GM12878 (cell line): ENCODE data around the gene IRF4. TPM values are rescaled to one million over a fixed set of nuclear protein-coding genes. Genes with fewer than 3 reads are reported as not detected.

Experiments
- ATAC-seq: fragments of 200-7000 bp; cut with Tn5 transposase; 3 replicates; pipeline ENCODE4 v1.9.1; 2020; ENCODE audit warnings: mild to moderate bottlenecking, moderate library complexity
- BruUV-seq: library from RNA; stranded (reverse); fragments of 400-500 nt; replicated peaks from 2 replicates; lab custom pipeline; 2021; lab: Mats Ljungman, UMichigan
- CTCF ChIA-PET: fragments of 300-600 bp; sonication (Branson Sonifier 250); formaldehyde crosslinking; extraction: SDS; loops from one replicate; lab custom pipeline; 2021; ENCODE audit warnings: inconsistent platforms; lab: Yijun Ruan, JAX
- POLR2A ChIA-PET: fragments of 350-600 bp; formaldehyde crosslinking; extraction: SDS; loops from one replicate; lab custom pipeline; 2021; ENCODE audit warnings: inconsistent platforms; lab: Charles Lee
- RAD21 ChIA-PET: fragments of 300-600 bp; sonication (Branson Sonifier 250); formaldehyde crosslinking; loops from one replicate; lab custom pipeline; 2023; ENCODE audit warnings: antibody characterized with exemption; ENCODE audit not compliant: unreplicated experiment; lab: Charles Lee
- SMC1A ChIA-PET: fragments of 300-600 bp; sonication (Branson Sonifier 250); formaldehyde crosslinking; loops from one replicate; lab custom pipeline; 2023; ENCODE audit not compliant: unreplicated experiment, uncharacterized antibody; lab: Charles Lee
- DNase-seq: peaks from one replicate; pipeline ENCODE4 v3.0.0-alpha.2; 2011; ENCODE audit warnings: low read depth, low spot score
- FAIRE-seq: peaks from 3 replicates; lab custom pipeline; 2011; peaks lifted over from hg19 to GRCh38; lab: Jason Lieb, UNC
- H2AFZ ChIP-seq: 2 replicates; pipeline ENCODE4 v1.6.0; 2011; ENCODE audit warnings: low read depth, low read length, control low read depth; ENCODE audit not compliant: control insufficient read depth
- H3K27ac ChIP-seq: 2 replicates; pipeline ENCODE4 v1.5.1; 2011; ENCODE audit warnings: control low read depth; ENCODE audit not compliant: control insufficient read depth, insufficient read depth
- H3K27me3 ChIP-seq, 2 experiments: replicated peaks in 1 of 2; 2 replicates each; pipeline versions ENCODE4 v1.6.0 to v1.6.1; 2011; ENCODE audit warnings: low read length in 1 of 2; ENCODE audit not compliant: control insufficient read depth in 2 of 2, insufficient read depth in 2 of 2
- H3K36me3 ChIP-seq, 2 experiments: 2 replicates each; pipeline ENCODE4 v1.5.1; 2011; ENCODE audit warnings: low read length in 1 of 2; ENCODE audit not compliant: control insufficient read depth in 2 of 2, insufficient read depth in 2 of 2
- H3K4me1 ChIP-seq: 2 replicates; pipeline ENCODE4 v1.6.1; 2011; ENCODE audit warnings: mild to moderate bottlenecking, low read length, moderate library complexity, mixed read lengths; ENCODE audit not compliant: control insufficient read depth, insufficient read depth
- H3K4me2 ChIP-seq: 2 replicates; pipeline ENCODE4 v1.6.0; 2011; ENCODE audit warnings: control low read depth; ENCODE audit not compliant: control insufficient read depth, insufficient read depth
- H3K4me3 ChIP-seq: fragments of 200-600 bp; sonication (generic); 2 replicates; pipeline ENCODE4 v1.5.1; 2016
- H3K79me2 ChIP-seq: 2 replicates; pipeline ENCODE4 v1.6.0; 2011; ENCODE audit warnings: low read length; ENCODE audit not compliant: control insufficient read depth, insufficient read depth
- H3K9ac ChIP-seq: 2 replicates; pipeline ENCODE4 v1.8.0; 2011; ENCODE audit warnings: low read length, control low read depth, mixed read lengths; ENCODE audit not compliant: control insufficient read depth, insufficient read depth
- H3K9me3 ChIP-seq: replicated peaks from 3 replicates; pipeline ENCODE4 v1.5.1; 2011; ENCODE audit warnings: mild to moderate bottlenecking, low read length; ENCODE audit not compliant: control insufficient read depth, insufficient read depth
- H4K20me1 ChIP-seq: 2 replicates; pipeline ENCODE4 v1.6.0; 2011; ENCODE audit not compliant: control insufficient read depth, insufficient read depth
- ETV6 ChIP-seq, 2 experiments: fragments of 450-650 bp in 1 of 2; IDR thresholded peaks in 1 of 2; conservative IDR thresholded peaks in 1 of 2; 2 replicates each; pipeline ENCODE4 v1.6.1; 2014; ENCODE audit warnings: antibody characterized with exemption in 1 of 2, borderline replicate concordance in 1 of 2, low read depth in 1 of 2, mild to moderate bottlenecking in 1 of 2, moderate library complexity in 1 of 2
- IRF5 ChIP-seq: fragments of 450-650 bp; IDR thresholded peaks from 2 replicates; pipeline ENCODE4 v1.6.1; 2017; ENCODE audit warnings: borderline replicate concordance
- JUNB ChIP-seq: IDR thresholded peaks from 2 replicates; pipeline ENCODE4 v1.6.1; 2016; ENCODE audit warnings: antibody characterized with exemption, mild to moderate bottlenecking
- KDM1A ChIP-seq: fragments of 200-600 bp; sonication (generic); IDR thresholded peaks from 2 replicates; pipeline ENCODE4 v1.6.1; 2016; ENCODE audit warnings: borderline replicate concordance
- NRF1 ChIP-seq: conservative IDR thresholded peaks from 2 replicates; pipeline ENCODE4 v1.6.1; 2011; ENCODE audit warnings: mild to moderate bottlenecking, low read depth, low read length, improper control_type of control experiment
- POLR2AphosphoS2 ChIP-seq: IDR thresholded peaks from 2 replicates; pipeline ENCODE4 v1.6.1; 2011; ENCODE audit warnings: low read depth, mild to moderate bottlenecking, low read length, improper control_type of control experiment, moderate library complexity
- SKIL ChIP-seq: fragments of 450-650 bp; IDR thresholded peaks from 2 replicates; pipeline ENCODE4 v1.6.1; 2017; ENCODE audit warnings: mild to moderate bottlenecking, low read depth, inconsistent platforms; ENCODE audit not compliant: poor library complexity, severe bottlenecking
- ZBTB40 ChIP-seq: fragments of 450-650 bp; IDR thresholded peaks from 2 replicates; pipeline ENCODE4 v1.6.1; 2016; ENCODE audit warnings: mild to moderate bottlenecking, moderate library complexity, borderline replicate concordance
- WGBS: methylation state at CpG from one replicate; pipeline ENCODE4 v1.1.6; 2016; ENCODE audit warnings: low lambda C conversion rate; ENCODE audit not compliant: insufficient replicate concordance, insufficient coverage; ENCODE audit errors: missing lambda C conversion rate; 5-methylcytosine and 5-hydroxymethylcytosine counted together
- in situ Hi-C: fragments of 300-500 bp; cut with MboI; formaldehyde crosslinking; loops from 9 replicates; pipeline ENCODE4 v1.14.3; 2018; ENCODE audit warnings: mixed read lengths
- intact Hi-C: fragments of 100-400 bp; cut with micrococcal nuclease; formaldehyde crosslinking; loops from one replicate; pipeline ENCODE4 v1.14.2; 2022; ENCODE audit not compliant: unreplicated experiment
- polyA plus RNA-seq, 11 experiments: library from polyadenylated mRNA; depleted of rRNA in 4 of 11; unstranded in 6 of 11; stranded (reverse) in 5 of 11; fragments of >200 nt; fragmentation: Nextera tagmentation in 4 of 11; fragmentation: Illumina TruSeq in 1 of 11; extraction: Ambion mirVana in 4 of 11; extraction: Trizol in 1 of 11; gene quantifications; 1 replicate in 1 of 11; 2 replicates in 10 of 11; pipeline versions ENCODE4 v1.2.1 to v1.2.3, GENCODE V29; 2011 to 2016; ENCODE audit warnings: inconsistent platforms in 2 of 11, missing spikeins in 2 of 11, low read depth in 1 of 11
- total RNA-seq, 4 experiments: library from RNA; depleted of rRNA in 3 of 4; stranded (reverse); fragments of >200 nt in 3 of 4; fragmentation: Illumina TruSeq in 1 of 4; extraction: Trizol in 1 of 4; gene quantifications; 2 replicates each; pipeline versions ENCODE4 v1.2.1 to v1.2.3, GENCODE V29; 2013 to 2021

Gene IRF4
- total and polyA plus RNA-seq, 10 of the 15 experiments (the other 5 are each of a cell fraction or from before 2014, with no cell fraction given): 50.0 to 495 (median 257) TPM

- Histone ChIP-seq H3K9me3 (no peaks in the 10 kb centered on the region; the same call in 2 of the 3 replicates), H4K20me1 (no peaks in the 10 kb centered on the region), H3K4me2 (no peak overlapping the region), H3K36me3 (no peaks in the 10 kb centered on the region; a peak in 1 of 4 replicates), H3K9ac (no peak overlapping the region), H2AFZ (no peak overlapping the region), H3K4me3 (no peak overlapping the region), H3K27me3 (no peaks in the 10 kb centered on the region), H3K79me2 (no peaks in the 10 kb centered on the region), H3K4me1 (peaks cover 47% of the 10 kb centered on the region), H3K27ac (no peak overlapping the region)
- RAD21 ChIA-PET: interaction anchor here (1.0 to 8.0 kb wide), 8 partner anchors 20 to 132 kb away, joined by 3 to 73 read pairs (median 7); no protein-coding TSS in a partner anchor
- POLR2A ChIA-PET: interaction anchor here (0.8 to 2.0 kb wide), 6 partner anchors 9 to 41 kb away, joined by 3 to 10 read pairs (median 3); partner anchors contain the start of gene IRF4
- WGBS: 72% methylated on average over 20 of the region's 20 CpGs
- SMC1A ChIA-PET: interaction anchor here (0.7 to 9.6 kb wide), 11 partner anchors 10 to 70 kb away, joined by 3 to 230 read pairs (median 5); no protein-coding TSS in a partner anchor
- no TSS peak for BruUV-seq
- CTCF ChIA-PET: interaction anchor here (0.8 to 4.8 kb wide), 8 partner anchors 8 to 171 kb away, joined by 3 to 34 read pairs (median 5); no protein-coding TSS in a partner anchor
- DNase-seq (no peak), FAIRE-seq (no peak), ATAC-seq (no peak)
- in situ Hi-C loops: no loop called here
- no peak for TF ChIP-seq ETV6 (conservative IDR thresholded peaks at IDR 0.05 in 1 of 2, IDR thresholded peaks at IDR 0.05 in 1 of 2; ENCODE audit: borderline replicate concordance in 1 of 2, low read depth in 1 of 2)
- TF ChIP-seq POLR2AphosphoS2: peak; percentile 47; the same call in 1 of the 2 replicates
- TF ChIP-seq KDM1A: no peak
- no peak for TF ChIP-seq JUNB
- no peak for TF ChIP-seq ZBTB40
- no peak for TF ChIP-seq SKIL
- TF ChIP-seq NRF1: no peak
- no peak for TF ChIP-seq IRF5
- intact Hi-C loops: no loop called here
Measured at GRCh38 chr6:359261-360035, 32.1 kb upstream of the IRF4 start.
